SU-DHL-6 (cell line): ENCODE results near the gene IRF2BP1.

Source experiments
- H2AFZ ChIP-seq: fragments of 200-600 bp; sonication (generic); 2 replicates; pipeline ENCODE4 v1.6.1; 2014; ENCODE audit warnings: low read depth, mild to moderate bottlenecking, moderate library complexity, mixed read lengths, antibody characterized with exemption, low read length; ENCODE audit not compliant: severe bottlenecking
- H3F3A ChIP-seq: fragments of 200-600 bp; shearing (Covaris generic); 2 replicates; pipeline ENCODE4 v1.6.0; 2016; ENCODE audit warnings: antibody characterized with exemption, mild to moderate bottlenecking; ENCODE audit not compliant: insufficient read depth
- H3K27ac ChIP-seq: fragments of 200-600 bp; sonication (generic); 2 replicates; pipeline ENCODE4 v1.5.1; 2016; ENCODE audit warnings: low read depth, mild to moderate bottlenecking, low read length, moderate library complexity, mixed read lengths
- H3K27me3 ChIP-seq: fragments of 200-600 bp; sonication (generic), shearing (Covaris generic); 2 replicates; pipeline ENCODE4 v1.6.0; 2014; ENCODE audit warnings: mild to moderate bottlenecking, low read length
- H3K36me3 ChIP-seq: fragments of 200-600 bp; sonication (generic); 2 replicates; pipeline ENCODE4 v1.6.1; 2014; ENCODE audit warnings: mild to moderate bottlenecking, low read length, mixed read lengths
- H3K4me2 ChIP-seq: fragments of 300-600, 200-600 bp; shearing (Covaris generic), sonication (generic); 2 replicates; pipeline ENCODE4 v1.6.0; 2014; ENCODE audit warnings: low read length, low read depth, mild to moderate bottlenecking; ENCODE audit not compliant: poor library complexity, severe bottlenecking
- H3K4me3 ChIP-seq: fragments of 200-600 bp; sonication (generic); 2 replicates; pipeline ENCODE4 v1.5.1; 2014; ENCODE audit warnings: antibody characterized with exemption, low read length, mild to moderate bottlenecking, mixed read lengths; ENCODE audit not compliant: insufficient read depth, poor library complexity, severe bottlenecking
- H3K79me2 ChIP-seq: fragments of 200-600 bp; sonication (generic); 2 replicates; pipeline ENCODE4 v1.6.1; 2014; ENCODE audit warnings: mild to moderate bottlenecking, low read length, moderate library complexity; ENCODE audit not compliant: insufficient read depth
- H3K9ac ChIP-seq: fragments of 200-600 bp; sonication (generic); 2 replicates; pipeline ENCODE4 v1.7.0; 2014; ENCODE audit warnings: mild to moderate bottlenecking, low read length
- H3K9me2 ChIP-seq: fragments of 200-600 bp; sonication (generic); replicated peaks from 2 replicates; pipeline ENCODE4 v1.6.1; 2014; ENCODE audit warnings: low read length; ENCODE audit not compliant: insufficient read depth
- H3K9me3 ChIP-seq: fragments of 200-600 bp; sonication (generic); 2 replicates; pipeline ENCODE4 v1.6.1; 2014; ENCODE audit warnings: low read length, mixed read lengths; ENCODE audit not compliant: insufficient read depth
- H4K20me1 ChIP-seq: fragments of 200-600 bp; sonication (generic); 2 replicates; pipeline ENCODE4 v1.6.1; 2014; ENCODE audit warnings: low read depth, mild to moderate bottlenecking, antibody characterized with exemption, low read length, moderate library complexity, mixed read lengths
- CTCF ChIP-seq: fragments of 200-600 bp; sonication (generic); IDR thresholded peaks from one replicate; pipeline ENCODE4 v1.5.1; 2017; ENCODE audit warnings: antibody characterized with exemption, mild to moderate bottlenecking, low read length, moderate library complexity; ENCODE audit not compliant: insufficient read depth, poor library complexity, severe bottlenecking
- EZH2phosphoT487 ChIP-seq: fragments of 200-600 bp; sonication (generic), shearing (Covaris generic); conservative IDR thresholded peaks from 2 replicates; pipeline ENCODE4 v1.6.1; 2018; ENCODE audit warnings: mild to moderate bottlenecking, antibody characterized with exemption, low read length, moderate library complexity, mixed read lengths

The IRF2BP1 gene

GRCh38 chr19:45927565-45928261 lies 41.8 kb upstream of the IRF2BP1 start:
- Histone ChIP-seq H3K9me3 (no peaks in the 10 kb centered on the region), H3F3A (no peaks in the 10 kb centered on the region), H4K20me1 (no peaks in the 10 kb centered on the region), H3K9ac (peak overlapping the region; percentile 80), H3K4me2 (peak overlapping the region; percentile 76), H3K27ac (peak overlapping the region; percentile 47), H3K9me2 (no peaks in the 10 kb centered on the region), H3K4me3 (peak overlapping the region; percentile 62), H3K79me2 (no peaks in the 10 kb centered on the region), H2AFZ (peak overlapping the region; percentile 79), H3K27me3 (no peaks in the 10 kb centered on the region), H3K36me3 (no peaks in the 10 kb centered on the region)
- TF ChIP-seq EZH2phosphoT487, result no peak
- no peak for TF ChIP-seq CTCF

DNA sequence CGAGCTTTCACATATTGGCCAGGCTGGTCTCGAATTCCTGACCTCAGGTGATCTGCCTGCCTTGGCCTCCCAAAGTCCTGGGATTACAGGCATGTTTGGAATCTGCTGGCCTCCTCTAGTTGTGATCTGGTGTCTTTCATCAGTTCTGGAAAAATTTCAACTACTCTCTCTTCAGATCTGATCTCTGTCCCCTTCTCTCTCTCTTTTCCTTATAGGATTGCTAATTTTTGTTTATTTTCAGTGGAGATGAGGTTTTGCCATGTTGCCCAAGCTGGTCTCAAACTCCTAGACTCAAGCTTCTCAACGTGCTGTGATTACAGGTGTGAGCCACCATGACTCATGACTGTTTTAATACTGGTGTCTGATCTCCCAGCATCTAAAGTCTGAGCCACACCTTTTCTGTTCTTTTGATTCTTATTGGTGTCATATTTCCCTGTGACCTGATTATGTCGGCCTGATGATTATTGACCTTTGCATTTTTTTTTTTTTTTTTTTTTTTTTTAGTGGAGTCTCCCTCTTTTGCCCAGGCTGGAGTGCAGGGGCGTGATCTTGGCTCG lies 39.0 kb upstream of the IRF2BP1 start:
- Histone ChIP-seq H3K9me3 (no peaks in the 10 kb centered on the region), H3F3A (no peaks in the 10 kb centered on the region), H3K4me3 (no peak overlapping the region), H3K27me3 (no peaks in the 10 kb centered on the region), H3K4me2 (no peak overlapping the region), H2AFZ (no peak overlapping the region), H3K9me2 (no peaks in the 10 kb centered on the region), H3K27ac (no peak overlapping the region), H3K9ac (no peak overlapping the region), H3K36me3 (no peaks in the 10 kb centered on the region), H4K20me1 (no peaks in the 10 kb centered on the region), H3K79me2 (no peaks in the 10 kb centered on the region)
- TF ChIP-seq EZH2phosphoT487 (no peak), CTCF (no peak)

DNA sequence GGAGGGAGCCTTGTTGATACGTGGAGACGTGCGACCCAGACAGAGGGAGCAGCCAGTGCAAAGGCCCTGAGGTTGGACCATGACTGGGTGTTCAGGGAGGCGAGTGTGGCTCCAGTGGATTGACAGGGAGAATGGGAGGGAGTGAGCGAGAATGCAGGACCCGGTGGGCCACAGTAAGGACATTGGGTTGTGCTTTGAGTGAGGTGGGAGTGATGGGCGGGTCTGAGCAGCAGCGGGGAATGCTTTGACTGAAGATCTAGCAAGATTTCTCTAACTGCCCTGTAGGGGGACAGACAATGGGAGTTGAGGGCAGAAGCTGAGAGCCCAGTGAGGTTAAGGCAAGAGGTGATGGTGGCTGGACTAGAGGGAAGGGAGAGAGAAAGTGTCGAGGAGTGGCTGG lies 36.3 kb upstream of the IRF2BP1 start:
- H3K9ac ChIP-seq, result no peak overlapping the region
- H3K27ac ChIP-seq, result no peak overlapping the region
- H3K4me2 ChIP-seq, result no peak overlapping the region
- H3K27me3 ChIP-seq, result no peaks in the 10 kb centered on the region
- no peaks in the 10 kb centered on the region for H3F3A ChIP-seq
- H4K20me1 ChIP-seq, result no peaks in the 10 kb centered on the region
- no peak overlapping the region for H2AFZ ChIP-seq
- no peaks in the 10 kb centered on the region for H3K9me3 ChIP-seq
- H3K9me2 ChIP-seq, result no peaks in the 10 kb centered on the region
- no peaks in the 10 kb centered on the region for H3K36me3 ChIP-seq
- no peak overlapping the region for H3K4me3 ChIP-seq
- TF ChIP-seq EZH2phosphoT487 (no peak), CTCF (no peak)
- no peaks in the 10 kb centered on the region for H3K79me2 ChIP-seq
